ENCODE results near the gene AWAT1. TPM values are rescaled to one million over a fixed set of nuclear protein-coding genes. Genes with fewer than 3 reads are reported as not detected.

AWAT1 gene
- total RNA-seq, 1 experiment from 2014 or later: not detected

- BruUV-seq (replicated peaks): no TSS peak
- Histone ChIP-seq H3K4me3 (ENCODE audit: low read depth in 2 of 2, low read length in 2 of 2) (no peak within 1 kb of the TSS), H3K27me3 (ENCODE audit: control insufficient read depth, insufficient read depth, low read length) (no peaks in the 10 kb centered on the region), H3K4me1 (ENCODE audit: control insufficient read depth, insufficient read depth, low read length) (no peaks in the 10 kb centered on the region), H3K9me3 (ENCODE audit: control insufficient read depth, insufficient read depth, low read depth, low read length) (no peaks in the 10 kb centered on the region), H3K27ac (ENCODE audit: low read length) (no peak within 1 kb of the TSS), H3K36me3 (ENCODE audit: control insufficient read depth, insufficient read depth, low read length) (0 out of 2 replicates have a peak, but pooled peaks cover under 1% of the 10 kb centered on the region)
- in situ Hi-C loops (cut with HindIII; ENCODE audit: low pct_unique_long_range_greater_than_20kb, low sequenced_read_pairs) (no loop called here), intact Hi-C loops (cut with micrococcal nuclease; ENCODE audit: unreplicated experiment) (no loop called here)
- no peak for ATAC-seq
- no peak for DNase-seq (ENCODE audit: low read depth, low spot score)
- TF ChIP-seq TCF7L2 (IDR thresholded peaks at IDR 0.05; ENCODE audit: low read depth, low read length) (no peak), POLR2AphosphoS5 (IDR thresholded peaks at IDR 0.05; ENCODE audit: low read depth, low read length) (no peak), SIN3A (IDR thresholded peaks at IDR 0.05; ENCODE audit: borderline replicate concordance, insufficient read depth, low read depth, low read length) (no peak)
- TF ChIP-seq, protein P1, sequence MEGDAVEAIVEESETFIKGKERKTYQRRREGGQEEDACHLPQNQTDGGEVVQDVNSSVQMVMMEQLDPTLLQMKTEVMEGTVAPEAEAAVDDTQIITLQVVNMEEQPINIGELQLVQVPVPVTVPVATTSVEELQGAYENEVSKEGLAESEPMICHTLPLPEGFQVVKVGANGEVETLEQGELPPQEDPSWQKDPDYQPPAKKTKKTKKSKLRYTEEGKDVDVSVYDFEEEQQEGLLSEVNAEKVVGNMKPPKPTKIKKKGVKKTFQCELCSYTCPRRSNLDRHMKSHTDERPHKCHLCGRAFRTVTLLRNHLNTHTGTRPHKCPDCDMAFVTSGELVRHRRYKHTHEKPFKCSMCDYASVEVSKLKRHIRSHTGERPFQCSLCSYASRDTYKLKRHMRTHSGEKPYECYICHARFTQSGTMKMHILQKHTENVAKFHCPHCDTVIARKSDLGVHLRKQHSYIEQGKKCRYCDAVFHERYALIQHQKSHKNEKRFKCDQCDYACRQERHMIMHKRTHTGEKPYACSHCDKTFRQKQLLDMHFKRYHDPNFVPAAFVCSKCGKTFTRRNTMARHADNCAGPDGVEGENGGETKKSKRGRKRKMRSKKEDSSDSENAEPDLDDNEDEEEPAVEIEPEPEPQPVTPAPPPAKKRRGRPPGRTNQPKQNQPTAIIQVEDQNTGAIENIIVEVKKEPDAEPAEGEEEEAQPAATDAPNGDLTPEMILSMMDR (IDR thresholded peaks at IDR 0.05): no peak
- TF ChIP-seq, protein P2, sequence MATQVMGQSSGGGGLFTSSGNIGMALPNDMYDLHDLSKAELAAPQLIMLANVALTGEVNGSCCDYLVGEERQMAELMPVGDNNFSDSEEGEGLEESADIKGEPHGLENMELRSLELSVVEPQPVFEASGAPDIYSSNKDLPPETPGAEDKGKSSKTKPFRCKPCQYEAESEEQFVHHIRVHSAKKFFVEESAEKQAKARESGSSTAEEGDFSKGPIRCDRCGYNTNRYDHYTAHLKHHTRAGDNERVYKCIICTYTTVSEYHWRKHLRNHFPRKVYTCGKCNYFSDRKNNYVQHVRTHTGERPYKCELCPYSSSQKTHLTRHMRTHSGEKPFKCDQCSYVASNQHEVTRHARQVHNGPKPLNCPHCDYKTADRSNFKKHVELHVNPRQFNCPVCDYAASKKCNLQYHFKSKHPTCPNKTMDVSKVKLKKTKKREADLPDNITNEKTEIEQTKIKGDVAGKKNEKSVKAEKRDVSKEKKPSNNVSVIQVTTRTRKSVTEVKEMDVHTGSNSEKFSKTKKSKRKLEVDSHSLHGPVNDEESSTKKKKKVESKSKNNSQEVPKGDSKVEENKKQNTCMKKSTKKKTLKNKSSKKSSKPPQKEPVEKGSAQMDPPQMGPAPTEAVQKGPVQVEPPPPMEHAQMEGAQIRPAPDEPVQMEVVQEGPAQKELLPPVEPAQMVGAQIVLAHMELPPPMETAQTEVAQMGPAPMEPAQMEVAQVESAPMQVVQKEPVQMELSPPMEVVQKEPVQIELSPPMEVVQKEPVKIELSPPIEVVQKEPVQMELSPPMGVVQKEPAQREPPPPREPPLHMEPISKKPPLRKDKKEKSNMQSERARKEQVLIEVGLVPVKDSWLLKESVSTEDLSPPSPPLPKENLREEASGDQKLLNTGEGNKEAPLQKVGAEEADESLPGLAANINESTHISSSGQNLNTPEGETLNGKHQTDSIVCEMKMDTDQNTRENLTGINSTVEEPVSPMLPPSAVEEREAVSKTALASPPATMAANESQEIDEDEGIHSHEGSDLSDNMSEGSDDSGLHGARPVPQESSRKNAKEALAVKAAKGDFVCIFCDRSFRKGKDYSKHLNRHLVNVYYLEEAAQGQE (IDR thresholded peaks at IDR 0.05; ENCODE audit: insufficient read depth in 1 of 2, low read depth in 2 of 2, low read length in 1 of 2): no peak
- CTCF ChIA-PET: no interaction called here
- POLR2A ChIA-PET: no interaction called here
Observed at GRCh38 chrX:70281951-70282350, 47.5 kb downstream of the AWAT1 start, which contains the start of gene RAB41. TSS of gene RAB41 (plus strand) at chrX:70282172. CDS start at chrX:70282218, 46 bp downstream.

GRCh38 chrX:70289168-70289792, 54.8 kb downstream of the AWAT1 start:
- ATAC-seq (no peak; the same call in 1 of the 2 replicates), DNase-seq (ENCODE audit: low read depth, low spot score) (no peak)
- TF ChIP-seq, protein P2 (IDR thresholded peaks at IDR 0.05; ENCODE audit: insufficient read depth in 1 of 2, low read depth in 2 of 2, low read length in 1 of 2): no peak
- TF ChIP-seq SIN3A (IDR thresholded peaks at IDR 0.05; ENCODE audit: borderline replicate concordance, insufficient read depth, low read depth, low read length) (no peak), TCF7L2 (IDR thresholded peaks at IDR 0.05; ENCODE audit: low read depth, low read length) (no peak), POLR2AphosphoS5 (IDR thresholded peaks at IDR 0.05; ENCODE audit: low read depth, low read length) (no peak)
- TF ChIP-seq, protein P1 (IDR thresholded peaks at IDR 0.05): no peak
- Histone ChIP-seq H3K36me3 (ENCODE audit: control insufficient read depth, insufficient read depth, low read length) (peaks cover 7% of the 10 kb centered on the region; the same call in 1 of the 2 replicates), H3K27me3 (ENCODE audit: control insufficient read depth, insufficient read depth, low read length) (no peaks in the 10 kb centered on the region), H3K27ac (ENCODE audit: low read length) (peak overlapping the region; percentile 74), H3K4me3 (ENCODE audit: low read depth in 2 of 2, low read length in 2 of 2) (peak overlapping the region; percentile 86 to 90), H3K4me1 (ENCODE audit: control insufficient read depth, insufficient read depth, low read length) (peaks cover 19% of the 10 kb centered on the region), H3K9me3 (ENCODE audit: control insufficient read depth, insufficient read depth, low read depth, low read length) (no peaks in the 10 kb centered on the region)
- ChIA-PET CTCF (no interaction called here), POLR2A (no interaction called here)
- TSS peak; percentile 89 for BruUV-seq (replicated peaks)
- intact Hi-C loops (cut with micrococcal nuclease; ENCODE audit: unreplicated experiment): no loop called here
- in situ Hi-C loops (cut with HindIII; ENCODE audit: low pct_unique_long_range_greater_than_20kb, low sequenced_read_pairs): no loop called here
